ENCODE data around the gene MEGF6. TPM values are rescaled to one million over a fixed set of nuclear protein-coding genes. Genes with fewer than 3 reads are reported as not detected.

MEGF6 gene
- total and polyA plus RNA-seq, 9 of the 15 experiments (the other 6 are each of a cell fraction or from before 2014, with no cell fraction given), result 0.03 to 1.7 (median 0.24) TPM; not detected in 3

DNA sequence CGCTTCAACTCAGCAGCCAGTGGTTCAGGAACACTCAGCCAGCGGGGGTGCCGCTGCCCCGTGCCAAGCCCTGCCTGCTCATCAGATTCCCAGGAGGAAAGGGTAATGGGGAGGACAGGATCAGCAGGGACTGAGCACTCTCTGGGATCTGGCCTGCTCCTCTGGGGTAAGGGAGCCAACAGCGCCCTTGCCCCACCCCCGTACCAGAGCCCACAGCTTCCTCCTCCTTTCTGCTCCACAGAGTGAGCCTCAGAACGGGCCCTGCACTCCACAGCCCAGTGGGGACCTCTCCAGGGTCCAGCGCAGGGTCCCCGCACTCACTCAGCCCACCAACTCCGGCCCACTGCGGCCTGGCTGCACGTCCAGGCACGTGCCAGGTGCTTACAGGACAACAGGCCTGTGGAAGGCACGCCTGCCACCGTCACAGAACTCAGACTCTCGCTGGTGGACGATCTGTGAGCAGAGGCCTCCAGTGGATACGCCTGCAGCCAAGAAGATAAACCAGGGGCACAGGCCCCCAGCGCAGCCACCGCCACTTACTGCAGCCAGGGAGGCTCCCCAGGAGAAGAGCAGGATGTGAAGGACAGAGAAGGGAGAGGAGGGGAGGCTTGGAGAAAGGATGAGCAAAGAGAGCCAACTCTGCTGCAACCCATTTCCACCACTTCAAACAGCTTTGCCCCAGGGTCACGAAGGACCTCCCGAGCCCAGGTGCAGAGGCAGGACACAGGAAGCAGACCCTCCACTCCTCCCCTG lies 2.1 kb downstream of the MEGF6 start:
- in situ Hi-C loops (cut with MboI) (no loop called here), intact Hi-C loops (cut with micrococcal nuclease) (no loop called here)
- Histone ChIP-seq H3K4me2 (ENCODE audit: insufficient read depth, low read length) (no peak overlapping the region), H3K9me3 (replicated peaks; ENCODE audit: control insufficient read depth, insufficient read depth, low read depth, low read length) (no peaks in the 10 kb centered on the region), H3K27me3 (ENCODE audit: control insufficient read depth in 2 of 2, insufficient read depth in 2 of 2, low read length in 2 of 2) (peaks cover 12 to 67% of the 10 kb centered on the region in 2 experiments; a peak in 3 of 5 replicates), H3K79me2 (ENCODE audit: control insufficient read depth, insufficient read depth, low read length) (no peaks in the 10 kb centered on the region), H3K9me1 (ENCODE audit: control insufficient read depth, insufficient read depth, low read length) (no peaks in the 10 kb centered on the region), H4K20me1 (replicated peaks; ENCODE audit: control insufficient read depth, insufficient read depth, low read length) (peaks cover 14% of the 10 kb centered on the region), H3K4me3 (no peak overlapping the region), H3K27ac (ENCODE audit: extremely low read depth, low read depth, low read length) (no peak overlapping the region), H3K9ac (ENCODE audit: insufficient read depth in 1 of 2, low read depth in 2 of 2, low read length in 2 of 2) (no peak overlapping the region), H3K36me3 (ENCODE audit: control insufficient read depth, insufficient read depth, low read length) (no peaks in the 10 kb centered on the region), H2AFZ (ENCODE audit: low read depth, low read length) (no peak overlapping the region), H3K4me1 (replicated peaks in 1 of 2; ENCODE audit: control insufficient read depth in 2 of 2, insufficient read depth in 2 of 2, low read length in 2 of 2) (peaks cover 10 to 24% of the 10 kb centered on the region in 2 experiments; a peak in 4 of 5 replicates)
- ChIA-PET CTCF (ENCODE audit: low intra/inter-chr PET ratio) (no interaction called here), POLR2A (interaction anchor here (0.7 to 1.2 kb wide), 3 partner anchors 9 to 70 kb away, joined by 3 to 4 read pairs (median 3); no protein-coding TSS in a partner anchor)
- BruUV-seq (replicated peaks), result no TSS peak
- no peak for FAIRE-seq
- no peak for DNase-seq (ENCODE audit: extremely low read depth in 1 of 4, low spot score in 3 of 4)
- 7% methylated on average over 22 of the region's 22 CpGs for WGBS (ENCODE audit: insufficient coverage, low coverage, missing lambda C conversion rate)
- TF ChIP-seq BCL6 (CRISPR knock-in tag; IDR thresholded peaks at IDR 0.05) (no peak), BHLHE40 (IDR thresholded peaks at IDR 0.05; ENCODE audit: low read length) (peak; percentile 60)
- ATAC-seq, result no peak

DNA sequence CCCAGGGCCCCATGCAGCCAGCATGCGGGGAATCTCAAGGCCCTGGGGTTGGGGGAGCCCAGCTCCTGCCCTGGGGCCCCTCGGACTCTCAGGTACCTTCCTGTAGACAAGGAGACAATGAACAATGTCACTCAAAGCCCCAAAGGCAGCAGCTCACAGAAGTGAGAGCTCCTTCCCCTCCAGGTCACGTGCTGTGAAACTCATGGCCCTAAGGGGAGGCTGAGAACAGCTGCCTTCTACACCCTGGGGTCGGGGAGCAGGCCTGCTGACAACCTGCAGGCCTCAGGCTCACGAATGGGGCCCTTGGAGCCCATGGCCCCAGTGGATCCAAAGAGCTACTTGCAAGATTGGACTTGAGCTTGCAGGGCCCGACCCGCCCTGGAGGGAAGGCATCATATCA lies 3.2 kb downstream of the MEGF6 start:
- no peak overlapping the region for H3K27ac ChIP-seq (ENCODE audit: extremely low read depth, low read depth, low read length)
- in situ Hi-C loops (cut with MboI) (no loop called here), intact Hi-C loops (cut with micrococcal nuclease) (no loop called here)
- no peak overlapping the region for H3K9ac ChIP-seq (ENCODE audit: insufficient read depth in 1 of 2, low read depth in 2 of 2, low read length in 2 of 2)
- no peaks in the 10 kb centered on the region for H3K9me1 ChIP-seq (ENCODE audit: control insufficient read depth, insufficient read depth, low read length)
- FAIRE-seq, result no peak
- no peak for DNase-seq (ENCODE audit: extremely low read depth in 1 of 4, low spot score in 3 of 4)
- ATAC-seq, result no peak
- H3K79me2 ChIP-seq (ENCODE audit: control insufficient read depth, insufficient read depth, low read length), result no peaks in the 10 kb centered on the region
- ChIA-PET POLR2A (interaction anchor here (0.6 to 1.2 kb wide), 3 partner anchors 9 to 45 kb away, joined by 3 to 4 read pairs (median 3); no protein-coding TSS in a partner anchor), CTCF (ENCODE audit: low intra/inter-chr PET ratio) (no interaction called here)
- BruUV-seq (replicated peaks), result no TSS peak
- H3K27me3 ChIP-seq (ENCODE audit: control insufficient read depth in 2 of 2, insufficient read depth in 2 of 2, low read length in 2 of 2), result peaks cover 8 to 62% of the 10 kb centered on the region in 2 experiments; a peak in 3 of 5 replicates
- H3K4me2 ChIP-seq (ENCODE audit: insufficient read depth, low read length), result no peak overlapping the region
- no peak overlapping the region for H2AFZ ChIP-seq (ENCODE audit: low read depth, low read length)
- no peaks in the 10 kb centered on the region for H3K36me3 ChIP-seq (ENCODE audit: control insufficient read depth, insufficient read depth, low read length)
- peaks cover 11% of the 10 kb centered on the region for H4K20me1 ChIP-seq (replicated peaks; ENCODE audit: control insufficient read depth, insufficient read depth, low read length)
- no peak overlapping the region for H3K4me3 ChIP-seq
- H3K4me1 ChIP-seq (replicated peaks in 1 of 2; ENCODE audit: control insufficient read depth in 2 of 2, insufficient read depth in 2 of 2, low read length in 2 of 2), result peaks cover 7 to 26% of the 10 kb centered on the region in 2 experiments; a peak in 4 of 5 replicates
- 15% methylated on average over 7 of the region's 7 CpGs for WGBS (ENCODE audit: insufficient coverage, low coverage, missing lambda C conversion rate)
- no peaks in the 10 kb centered on the region for H3K9me3 ChIP-seq (replicated peaks; ENCODE audit: control insufficient read depth, insufficient read depth, low read depth, low read length)
- TF ChIP-seq HNRNPH1 (optimal IDR thresholded peaks at IDR 0.05; ENCODE audit: low read depth, low read length), result no peak
- TF ChIP-seq, protein P1, sequence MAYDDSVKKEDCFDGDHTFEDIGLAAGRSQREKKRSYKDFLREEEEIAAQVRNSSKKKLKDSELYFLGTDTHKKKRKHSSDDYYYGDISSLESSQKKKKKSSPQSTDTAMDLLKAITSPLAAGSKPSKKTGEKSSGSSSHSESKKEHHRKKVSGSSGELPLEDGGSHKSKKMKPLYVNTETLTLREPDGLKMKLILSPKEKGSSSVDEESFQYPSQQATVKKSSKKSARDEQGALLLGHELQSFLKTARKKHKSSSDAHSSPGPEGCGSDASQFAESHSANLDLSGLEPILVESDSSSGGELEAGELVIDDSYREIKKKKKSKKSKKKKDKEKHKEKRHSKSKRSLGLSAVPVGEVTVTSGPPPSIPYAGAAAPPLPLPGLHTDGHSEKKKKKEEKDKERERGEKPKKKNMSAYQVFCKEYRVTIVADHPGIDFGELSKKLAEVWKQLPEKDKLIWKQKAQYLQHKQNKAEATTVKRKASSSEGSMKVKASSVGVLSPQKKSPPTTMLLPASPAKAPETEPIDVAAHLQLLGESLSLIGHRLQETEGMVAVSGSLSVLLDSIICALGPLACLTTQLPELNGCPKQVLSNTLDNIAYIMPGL (CRISPR knock-in tag; IDR thresholded peaks at IDR 0.05), result no peak
- TF ChIP-seq ZNF41 (CRISPR knock-in tag; conservative IDR thresholded peaks at IDR 0.05), result no peak
- no peak for TF ChIP-seq JUN (IDR thresholded peaks at IDR 0.05; ENCODE audit: borderline replicate concordance, low read depth, low read length)
- no peak for TF ChIP-seq JUN (CRISPR knock-in tag; IDR thresholded peaks at IDR 0.05; ENCODE audit: borderline replicate concordance)
- TF ChIP-seq FOSL1 (tag; conservative IDR thresholded peaks at IDR 0.05), result no peak
- TF ChIP-seq GATAD2A (IDR thresholded peaks at IDR 0.05), result no peak
- TF ChIP-seq SPI1 (IDR thresholded peaks at IDR 0.05; ENCODE audit: borderline replicate concordance, low read depth, low read length), result no peak
- no peak for TF ChIP-seq ATF7 (IDR thresholded peaks at IDR 0.05)
- no peak for TF ChIP-seq RBBP5 (IDR thresholded peaks at IDR 0.05; ENCODE audit: borderline replicate concordance, insufficient read depth, low read length, poor library complexity, severe bottlenecking)
- TF ChIP-seq MXI1 (IDR thresholded peaks at IDR 0.05; ENCODE audit: low read depth, low read length), result no peak
- no peak for TF ChIP-seq TFAM (CRISPR knock-in tag; conservative IDR thresholded peaks at IDR 0.05)
- TF ChIP-seq ZC3H4 (CRISPR knock-in tag; IDR thresholded peaks at IDR 0.05; ENCODE audit: borderline replicate concordance), result no peak

Data from K562 (cell line).